CD4-positive, alpha-beta T cell treated with Interleukin-4 for 4 hours (primary cell): ENCODE data around the gene ANKRD17.

Experiments used
- DNase-seq: peaks from one replicate; pipeline ENCODE4 v3.0.0-alpha.2; 2020

ANKRD17 gene

GRCh38 chr4:73037057-73037456 lies 221.5 kb downstream of the ANKRD17 start:
- DNase-seq: no peak

DNA sequence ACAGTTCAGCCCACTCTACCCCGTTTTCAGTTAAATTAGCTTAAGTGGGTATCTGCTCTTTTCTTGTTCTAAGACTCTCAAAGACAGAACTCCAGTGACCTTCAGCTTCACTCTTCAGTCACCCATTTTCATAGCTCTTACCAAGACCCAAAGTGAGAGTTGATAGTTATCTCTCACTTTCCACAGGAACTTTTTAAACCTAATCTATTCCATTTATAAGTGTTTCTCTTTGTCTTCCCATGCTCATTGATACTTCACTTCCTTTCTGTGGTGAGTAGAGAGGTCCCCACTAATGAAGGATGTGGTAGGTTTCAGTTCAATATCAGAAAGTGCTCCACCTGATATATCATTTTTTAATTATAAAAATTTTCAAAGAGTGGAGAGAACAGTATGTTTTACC lies 222.5 kb downstream of the ANKRD17 start:
- DNase-seq: no peak

- DNase-seq: no peak
Observed at GRCh38 chr4:73034896-73035295, 223.7 kb downstream of the ANKRD17 start.

DNA sequence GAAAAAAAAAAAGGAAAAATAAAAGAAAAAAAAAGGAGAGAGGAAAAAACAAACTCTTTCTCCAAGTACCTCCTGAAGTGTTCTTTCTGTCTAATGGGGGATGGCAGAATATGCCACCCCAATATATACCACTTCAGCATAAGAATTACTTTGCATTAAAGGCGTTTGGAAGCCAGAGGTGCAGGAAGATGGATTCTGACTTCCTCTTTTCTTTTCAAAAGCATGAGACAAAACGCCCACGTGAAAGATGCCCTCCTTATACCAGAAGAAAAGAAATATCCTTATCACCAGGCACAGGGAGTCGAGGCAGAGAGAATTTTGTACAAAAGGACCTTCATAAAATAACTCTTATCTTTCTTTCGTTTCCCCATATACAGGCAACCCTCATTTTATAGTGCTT lies 230.0 kb downstream of the ANKRD17 start:
- no peak for DNase-seq
